ENCODE results near the gene PBX1.

The PBX1 gene

DNA sequence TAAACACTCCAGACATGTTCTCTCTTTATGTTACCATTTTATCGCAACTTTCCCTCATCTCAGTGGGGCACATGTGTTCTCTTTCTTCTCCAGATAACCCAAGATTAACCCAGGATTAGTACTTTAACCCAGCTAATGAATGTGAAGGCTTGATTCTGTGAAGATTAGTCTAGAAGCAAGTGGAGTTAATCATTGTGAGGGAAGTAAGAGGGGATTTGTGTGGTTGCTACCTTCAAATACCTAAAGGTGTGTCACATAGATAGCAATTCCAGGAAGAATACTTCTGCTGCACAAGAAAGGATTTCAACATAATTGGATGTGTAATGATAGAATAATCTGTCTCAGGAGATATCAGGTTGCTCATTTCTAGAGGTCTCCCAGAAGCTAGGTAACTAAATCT is 327.1 kb downstream of the PBX1 start:
- no peak overlapping the region for H3K4me3 ChIP-seq (replicated peaks; ENCODE audit: low read depth, low read length)
- TF ChIP-seq, protein P1, sequence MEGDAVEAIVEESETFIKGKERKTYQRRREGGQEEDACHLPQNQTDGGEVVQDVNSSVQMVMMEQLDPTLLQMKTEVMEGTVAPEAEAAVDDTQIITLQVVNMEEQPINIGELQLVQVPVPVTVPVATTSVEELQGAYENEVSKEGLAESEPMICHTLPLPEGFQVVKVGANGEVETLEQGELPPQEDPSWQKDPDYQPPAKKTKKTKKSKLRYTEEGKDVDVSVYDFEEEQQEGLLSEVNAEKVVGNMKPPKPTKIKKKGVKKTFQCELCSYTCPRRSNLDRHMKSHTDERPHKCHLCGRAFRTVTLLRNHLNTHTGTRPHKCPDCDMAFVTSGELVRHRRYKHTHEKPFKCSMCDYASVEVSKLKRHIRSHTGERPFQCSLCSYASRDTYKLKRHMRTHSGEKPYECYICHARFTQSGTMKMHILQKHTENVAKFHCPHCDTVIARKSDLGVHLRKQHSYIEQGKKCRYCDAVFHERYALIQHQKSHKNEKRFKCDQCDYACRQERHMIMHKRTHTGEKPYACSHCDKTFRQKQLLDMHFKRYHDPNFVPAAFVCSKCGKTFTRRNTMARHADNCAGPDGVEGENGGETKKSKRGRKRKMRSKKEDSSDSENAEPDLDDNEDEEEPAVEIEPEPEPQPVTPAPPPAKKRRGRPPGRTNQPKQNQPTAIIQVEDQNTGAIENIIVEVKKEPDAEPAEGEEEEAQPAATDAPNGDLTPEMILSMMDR (IDR thresholded peaks at IDR 0.05; ENCODE audit: low read depth, low read length, missing control alignments), result no peak
- no peak for DNase-seq (ENCODE audit: extremely low read depth, low read depth)

DNA sequence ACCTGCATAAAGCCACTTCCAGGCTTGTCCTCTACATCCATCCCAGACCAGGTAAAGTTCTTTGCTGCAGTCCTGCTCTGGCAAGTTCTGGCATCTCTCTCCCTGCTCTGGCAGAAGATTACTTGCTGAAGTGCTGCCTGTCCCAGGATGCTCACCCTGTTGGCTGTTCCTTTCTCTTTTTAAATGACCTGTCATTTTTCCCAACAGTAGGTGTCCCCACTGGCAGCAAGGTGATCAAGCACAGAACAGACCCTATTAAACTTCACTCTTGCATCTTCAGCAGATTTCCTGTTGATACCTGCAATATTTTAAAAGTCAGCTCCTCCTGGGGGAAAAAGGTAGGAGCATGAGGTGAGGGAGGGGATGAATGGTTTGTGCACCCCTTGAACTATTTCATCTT is 332.6 kb downstream of the PBX1 start:
- no peak for DNase-seq (ENCODE audit: extremely low read depth, low read depth)
- TF ChIP-seq, protein P1 (IDR thresholded peaks at IDR 0.05; ENCODE audit: low read depth, low read length, missing control alignments), result no peak
- no peak overlapping the region for H3K4me3 ChIP-seq (replicated peaks; ENCODE audit: low read depth, low read length)

DNA sequence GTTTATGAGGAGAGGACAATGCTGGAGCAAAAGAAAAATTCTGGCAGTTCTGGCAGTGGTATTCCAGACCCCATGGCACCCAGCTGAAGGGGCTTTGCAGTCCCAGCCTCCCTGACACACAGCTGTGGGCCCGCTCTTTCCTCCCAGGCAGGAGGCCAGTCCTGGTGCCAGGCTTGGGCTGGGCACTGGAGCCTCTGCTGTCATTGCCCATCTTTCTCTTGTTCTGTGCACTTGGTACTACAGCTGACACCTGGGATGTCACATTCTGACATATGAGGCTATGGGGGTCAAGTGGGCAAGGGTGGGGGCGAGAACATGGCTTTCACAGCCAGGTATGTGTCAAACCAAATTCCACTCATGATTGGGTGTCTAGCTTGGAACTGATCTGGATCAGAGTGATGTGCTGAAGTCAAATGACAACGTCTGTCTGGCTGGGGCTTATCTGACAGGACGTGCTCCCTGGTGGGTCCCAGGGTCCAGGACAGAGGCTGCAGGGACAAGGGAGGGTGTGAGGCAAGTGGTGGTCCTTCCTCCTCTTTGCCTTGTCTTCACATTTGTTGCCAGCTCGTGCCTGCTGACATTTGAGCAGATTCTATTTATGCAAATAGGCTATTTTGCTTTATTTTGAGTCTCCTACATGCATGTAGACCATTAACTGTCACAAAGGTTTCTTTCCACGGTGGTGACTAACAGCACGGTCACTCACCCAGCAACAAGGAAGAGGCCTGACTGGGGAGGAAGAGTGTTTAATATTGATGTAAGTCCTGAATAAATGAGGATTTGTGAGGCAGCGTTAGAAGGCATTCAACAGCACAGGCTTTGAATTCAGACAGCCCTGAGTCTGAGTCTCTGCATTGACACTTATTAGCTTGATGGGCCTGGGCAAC is 336.3 kb downstream of the PBX1 start:
- H3K4me3 ChIP-seq (replicated peaks; ENCODE audit: low read depth, low read length), result no peak overlapping the region
- DNase-seq (ENCODE audit: extremely low read depth, low read depth), result no peak
- TF ChIP-seq, protein P1 (IDR thresholded peaks at IDR 0.05; ENCODE audit: low read depth, low read length, missing control alignments), result no peak

DNA sequence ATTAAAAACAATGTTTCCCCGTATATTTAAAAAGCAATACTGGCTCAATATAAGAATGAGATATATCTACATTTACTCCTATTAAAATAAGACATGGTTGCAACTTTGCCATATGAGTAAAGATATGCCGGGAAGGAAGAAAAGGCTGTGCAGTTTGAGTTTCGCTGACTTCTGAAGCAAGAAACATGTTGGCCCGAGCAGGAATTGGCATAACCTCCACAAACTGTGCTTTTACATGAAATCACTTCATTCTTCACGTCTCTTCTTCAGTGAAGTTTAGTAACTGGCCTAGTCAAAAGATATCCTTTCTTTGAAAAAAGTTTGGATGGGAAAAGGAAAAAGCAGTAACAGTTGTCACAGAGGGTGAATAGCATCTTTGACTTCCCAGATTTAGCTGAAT is 342.0 kb downstream of the PBX1 start:
- DNase-seq (ENCODE audit: extremely low read depth, low read depth), result no peak
- TF ChIP-seq, protein P1 (IDR thresholded peaks at IDR 0.05; ENCODE audit: low read depth, low read length, missing control alignments), result no peak
- no peak overlapping the region for H3K4me3 ChIP-seq (replicated peaks; ENCODE audit: low read depth, low read length)

Measured in HFF-Myc (cell line).